GM12892 (cell line): ENCODE measurements around the gene DOCK4.

Source experiments
- POLR2AphosphoS5 ChIP-seq: IDR thresholded peaks from 2 replicates; pipeline ENCODE4 v1.6.1; 2011; ENCODE audit warnings: low read depth, low read length, control low read depth
- TAF1 ChIP-seq: IDR thresholded peaks from 2 replicates; pipeline ENCODE4 v1.6.1; 2011; ENCODE audit warnings: low read depth, mild to moderate bottlenecking, control low read depth, low read length, borderline replicate concordance

DNA sequence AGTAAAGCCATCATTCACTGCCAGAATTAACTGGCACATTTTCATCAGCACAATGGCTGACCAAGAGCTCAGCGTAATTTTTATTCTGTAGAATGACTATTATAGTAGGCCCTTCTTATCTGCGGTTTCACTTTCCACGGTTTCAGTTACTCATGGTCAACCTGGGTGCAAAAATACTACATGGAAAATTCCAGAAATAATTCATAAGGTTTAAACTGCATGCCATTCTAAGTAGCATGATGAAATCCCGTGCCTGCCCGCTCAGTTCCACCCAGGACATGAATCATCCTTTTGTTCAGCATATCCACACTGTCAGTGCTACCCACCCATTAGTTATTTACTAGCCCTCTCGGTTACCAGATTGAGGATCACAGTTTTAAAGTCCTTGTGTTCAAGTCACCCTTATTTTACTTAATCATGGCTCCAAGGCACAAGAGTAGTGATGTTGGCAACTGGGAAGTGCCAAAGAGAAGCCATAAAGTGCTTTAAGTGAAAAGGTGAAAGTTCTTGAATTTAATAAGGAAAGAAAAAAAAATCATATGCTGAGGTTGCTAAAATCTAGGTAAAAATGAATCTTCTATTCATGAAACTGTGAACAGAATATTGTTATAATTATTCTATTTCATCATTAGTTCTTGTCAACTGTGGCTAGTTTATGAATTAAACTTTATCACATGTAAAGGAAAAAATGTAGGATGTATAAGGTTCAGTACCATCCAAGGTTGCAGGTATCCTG lies 204.9 kb downstream of the DOCK4 start:
- no peak for TF ChIP-seq TAF1
- TF ChIP-seq POLR2AphosphoS5: no peak
